Neural cell (in vitro differentiated cells): Measurements from ENCODE around the gene APP.

Source experiments
- EP300 ChIP-seq: fragments of 450-650 bp; conservative IDR thresholded peaks from 2 replicates; pipeline ENCODE4 v1.6.1; 2014; ENCODE audit warnings: antibody characterized with exemption, mild to moderate bottlenecking, moderate library complexity; ENCODE audit not compliant: poor library complexity, severe bottlenecking
- EZH2 ChIP-seq: fragments of 200-600, 300-800 bp; shearing (Covaris generic), sonication (generic); IDR thresholded peaks from 2 replicates; pipeline ENCODE4 v1.6.1; 2014; ENCODE audit warnings: antibody characterized with exemption, low read length, borderline replicate concordance, mild to moderate bottlenecking; ENCODE audit not compliant: insufficient read depth, poor library complexity, severe bottlenecking
- POLR2AphosphoS5 ChIP-seq: IDR thresholded peaks from 2 replicates; pipeline ENCODE4 v1.6.1; 2012
- RAD21 ChIP-seq: fragments of 450-650 bp; conservative IDR thresholded peaks from 2 replicates; pipeline ENCODE4 v1.6.1; 2014; ENCODE audit warnings: antibody characterized with exemption, mild to moderate bottlenecking, moderate library complexity
- SMC3 ChIP-seq: fragments of 450-650 bp; conservative IDR thresholded peaks from 2 replicates; pipeline ENCODE4 v1.6.1; 2014; ENCODE audit warnings: antibody characterized with exemption, mild to moderate bottlenecking, moderate library complexity; ENCODE audit not compliant: poor library complexity
- TAF1 ChIP-seq: IDR thresholded peaks from 2 replicates; pipeline ENCODE4 v1.6.1; 2012; ENCODE audit warnings: low read depth
- TF ChIP-seq, protein P1 (sequence below): fragments of 450-650 bp; IDR thresholded peaks from 2 replicates; pipeline ENCODE4 v1.5.1; 2014; ENCODE audit warnings: antibody characterized with exemption, mild to moderate bottlenecking, moderate library complexity; ENCODE audit not compliant: poor library complexity, severe bottlenecking
- TF ChIP-seq, protein P2 (sequence below): IDR thresholded peaks from 2 replicates; pipeline ENCODE4 v1.6.1; 2012; ENCODE audit warnings: borderline replicate concordance

DNA sequence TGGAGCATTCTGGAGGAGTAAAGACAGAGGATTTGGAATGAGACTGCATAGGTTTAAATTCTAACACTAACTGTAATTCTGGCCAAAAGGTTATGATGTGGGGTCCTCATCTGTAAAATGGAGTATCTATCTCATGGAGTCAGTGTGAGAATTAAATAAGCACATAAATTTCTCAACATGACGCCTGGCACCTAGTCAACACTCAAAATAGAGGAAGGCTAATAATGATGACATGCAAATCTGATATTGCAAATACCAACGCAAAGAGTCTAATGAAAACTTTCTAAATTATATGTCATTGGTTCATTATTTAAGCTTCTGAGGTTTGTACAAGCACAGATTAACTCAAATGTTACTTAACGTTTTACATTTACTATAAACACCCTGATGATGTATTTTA, 29.6 kb downstream of the APP start:
- TF ChIP-seq, protein P1, sequence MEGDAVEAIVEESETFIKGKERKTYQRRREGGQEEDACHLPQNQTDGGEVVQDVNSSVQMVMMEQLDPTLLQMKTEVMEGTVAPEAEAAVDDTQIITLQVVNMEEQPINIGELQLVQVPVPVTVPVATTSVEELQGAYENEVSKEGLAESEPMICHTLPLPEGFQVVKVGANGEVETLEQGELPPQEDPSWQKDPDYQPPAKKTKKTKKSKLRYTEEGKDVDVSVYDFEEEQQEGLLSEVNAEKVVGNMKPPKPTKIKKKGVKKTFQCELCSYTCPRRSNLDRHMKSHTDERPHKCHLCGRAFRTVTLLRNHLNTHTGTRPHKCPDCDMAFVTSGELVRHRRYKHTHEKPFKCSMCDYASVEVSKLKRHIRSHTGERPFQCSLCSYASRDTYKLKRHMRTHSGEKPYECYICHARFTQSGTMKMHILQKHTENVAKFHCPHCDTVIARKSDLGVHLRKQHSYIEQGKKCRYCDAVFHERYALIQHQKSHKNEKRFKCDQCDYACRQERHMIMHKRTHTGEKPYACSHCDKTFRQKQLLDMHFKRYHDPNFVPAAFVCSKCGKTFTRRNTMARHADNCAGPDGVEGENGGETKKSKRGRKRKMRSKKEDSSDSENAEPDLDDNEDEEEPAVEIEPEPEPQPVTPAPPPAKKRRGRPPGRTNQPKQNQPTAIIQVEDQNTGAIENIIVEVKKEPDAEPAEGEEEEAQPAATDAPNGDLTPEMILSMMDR = no peak
- TF ChIP-seq EZH2 = no peak
- TF ChIP-seq, protein P2, sequence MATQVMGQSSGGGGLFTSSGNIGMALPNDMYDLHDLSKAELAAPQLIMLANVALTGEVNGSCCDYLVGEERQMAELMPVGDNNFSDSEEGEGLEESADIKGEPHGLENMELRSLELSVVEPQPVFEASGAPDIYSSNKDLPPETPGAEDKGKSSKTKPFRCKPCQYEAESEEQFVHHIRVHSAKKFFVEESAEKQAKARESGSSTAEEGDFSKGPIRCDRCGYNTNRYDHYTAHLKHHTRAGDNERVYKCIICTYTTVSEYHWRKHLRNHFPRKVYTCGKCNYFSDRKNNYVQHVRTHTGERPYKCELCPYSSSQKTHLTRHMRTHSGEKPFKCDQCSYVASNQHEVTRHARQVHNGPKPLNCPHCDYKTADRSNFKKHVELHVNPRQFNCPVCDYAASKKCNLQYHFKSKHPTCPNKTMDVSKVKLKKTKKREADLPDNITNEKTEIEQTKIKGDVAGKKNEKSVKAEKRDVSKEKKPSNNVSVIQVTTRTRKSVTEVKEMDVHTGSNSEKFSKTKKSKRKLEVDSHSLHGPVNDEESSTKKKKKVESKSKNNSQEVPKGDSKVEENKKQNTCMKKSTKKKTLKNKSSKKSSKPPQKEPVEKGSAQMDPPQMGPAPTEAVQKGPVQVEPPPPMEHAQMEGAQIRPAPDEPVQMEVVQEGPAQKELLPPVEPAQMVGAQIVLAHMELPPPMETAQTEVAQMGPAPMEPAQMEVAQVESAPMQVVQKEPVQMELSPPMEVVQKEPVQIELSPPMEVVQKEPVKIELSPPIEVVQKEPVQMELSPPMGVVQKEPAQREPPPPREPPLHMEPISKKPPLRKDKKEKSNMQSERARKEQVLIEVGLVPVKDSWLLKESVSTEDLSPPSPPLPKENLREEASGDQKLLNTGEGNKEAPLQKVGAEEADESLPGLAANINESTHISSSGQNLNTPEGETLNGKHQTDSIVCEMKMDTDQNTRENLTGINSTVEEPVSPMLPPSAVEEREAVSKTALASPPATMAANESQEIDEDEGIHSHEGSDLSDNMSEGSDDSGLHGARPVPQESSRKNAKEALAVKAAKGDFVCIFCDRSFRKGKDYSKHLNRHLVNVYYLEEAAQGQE = no peak
- TF ChIP-seq TAF1 = no peak
- no peak for TF ChIP-seq POLR2AphosphoS5
- no peak for TF ChIP-seq RAD21
- no peak for TF ChIP-seq SMC3
- no peak for TF ChIP-seq EP300
